ENCODE measurements around the gene ANKRD65. TPM values are rescaled to one million over a fixed set of nuclear protein-coding genes. Genes with fewer than 3 reads are reported as not detected.
"Not testable (repeated sequence)": the region's sequence is repeated elsewhere in the genome, so short reads cannot be mapped to it uniquely, and the experiment has no call there.

The ANKRD65 gene
- total RNA-seq, 1 experiment from 2014 or later: not detected

DNA sequence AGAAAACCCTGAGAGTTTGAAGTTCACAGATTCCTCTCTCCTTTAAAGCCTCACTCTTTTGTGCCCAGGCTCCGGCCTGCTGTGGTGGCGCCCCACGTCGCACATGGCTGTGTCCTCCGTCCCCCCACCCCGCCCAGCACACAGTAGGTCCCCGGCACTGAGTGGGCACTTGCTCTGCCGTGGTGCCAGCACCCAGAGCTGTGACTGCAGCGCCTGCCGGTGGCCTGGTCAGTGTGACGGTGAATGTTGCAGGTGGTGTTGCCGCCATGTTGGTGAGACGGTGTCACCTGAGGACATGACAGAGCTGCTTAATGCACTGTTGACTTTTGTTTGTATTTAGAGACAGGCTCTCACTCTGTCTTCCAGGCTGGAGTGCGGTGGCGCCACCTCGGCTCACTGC lies 31.8 kb upstream of the ANKRD65 start:
- intact Hi-C loops (cut with micrococcal nuclease; ENCODE audit: unreplicated experiment): no loop called here
- ChIA-PET CTCF (no interaction called here), POLR2A (ENCODE audit: low non-redundant PET) (no interaction called here)
- H3K4me1 ChIP-seq (ENCODE audit: insufficient read depth, low read length, poor library complexity, severe bottlenecking): no peaks in the 10 kb centered on the region
- no peaks in the 10 kb centered on the region for H3K36me3 ChIP-seq (ENCODE audit: insufficient read depth, low read length, poor library complexity, severe bottlenecking)
- BruUV-seq (replicated peaks): no TSS peak
- no peak for TF ChIP-seq EZH2 (IDR thresholded peaks at IDR 0.05; ENCODE audit: borderline replicate concordance, low read depth, low read length, poor library complexity, severe bottlenecking)
- TF ChIP-seq, protein P1, sequence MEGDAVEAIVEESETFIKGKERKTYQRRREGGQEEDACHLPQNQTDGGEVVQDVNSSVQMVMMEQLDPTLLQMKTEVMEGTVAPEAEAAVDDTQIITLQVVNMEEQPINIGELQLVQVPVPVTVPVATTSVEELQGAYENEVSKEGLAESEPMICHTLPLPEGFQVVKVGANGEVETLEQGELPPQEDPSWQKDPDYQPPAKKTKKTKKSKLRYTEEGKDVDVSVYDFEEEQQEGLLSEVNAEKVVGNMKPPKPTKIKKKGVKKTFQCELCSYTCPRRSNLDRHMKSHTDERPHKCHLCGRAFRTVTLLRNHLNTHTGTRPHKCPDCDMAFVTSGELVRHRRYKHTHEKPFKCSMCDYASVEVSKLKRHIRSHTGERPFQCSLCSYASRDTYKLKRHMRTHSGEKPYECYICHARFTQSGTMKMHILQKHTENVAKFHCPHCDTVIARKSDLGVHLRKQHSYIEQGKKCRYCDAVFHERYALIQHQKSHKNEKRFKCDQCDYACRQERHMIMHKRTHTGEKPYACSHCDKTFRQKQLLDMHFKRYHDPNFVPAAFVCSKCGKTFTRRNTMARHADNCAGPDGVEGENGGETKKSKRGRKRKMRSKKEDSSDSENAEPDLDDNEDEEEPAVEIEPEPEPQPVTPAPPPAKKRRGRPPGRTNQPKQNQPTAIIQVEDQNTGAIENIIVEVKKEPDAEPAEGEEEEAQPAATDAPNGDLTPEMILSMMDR (conservative IDR thresholded peaks at IDR 0.05; ENCODE audit: low read depth, low read length): no peak
- H3K27me3 ChIP-seq (replicated peaks; ENCODE audit: insufficient read depth, low read depth, low read length, poor library complexity): peaks cover 2% of the 10 kb centered on the region
- no peak overlapping the region for H3K27ac ChIP-seq (ENCODE audit: low read depth, low read length, poor library complexity, severe bottlenecking)
- DNase-seq (ENCODE audit: low spot score): no peak
- no peaks in the 10 kb centered on the region for H3K9me3 ChIP-seq (ENCODE audit: low read depth, low read length, poor library complexity, severe bottlenecking)
- H3K4me3 ChIP-seq (ENCODE audit: low read depth, low read length, poor library complexity, severe bottlenecking): no peak overlapping the region

DNA sequence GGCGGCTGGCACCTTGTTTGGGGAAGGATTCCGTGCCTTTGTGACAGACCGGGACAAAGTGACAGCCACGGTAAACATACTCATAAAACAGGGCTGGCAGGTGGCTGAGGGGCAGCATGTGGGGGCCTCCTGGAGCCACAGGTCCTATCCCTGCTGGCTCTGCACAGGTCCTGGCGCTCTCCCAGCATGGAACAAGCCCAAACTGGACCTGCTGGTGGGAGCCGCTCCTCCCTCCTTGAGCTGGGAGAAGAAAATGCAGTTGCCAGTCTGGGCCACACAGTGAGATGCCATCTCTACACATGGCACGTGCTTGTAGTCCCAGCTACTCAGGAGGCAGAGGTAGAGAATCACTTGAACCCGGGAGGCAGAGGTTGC lies 31.3 kb upstream of the ANKRD65 start:
- BruUV-seq (replicated peaks); H3K4me1 ChIP-seq (ENCODE audit: insufficient read depth, low read length, poor library complexity, severe bottlenecking); CTCF ChIA-PET; H3K9me3 ChIP-seq (ENCODE audit: low read depth, low read length, poor library complexity, severe bottlenecking); H3K27ac ChIP-seq (ENCODE audit: low read depth, low read length, poor library complexity, severe bottlenecking); intact Hi-C loops (cut with micrococcal nuclease; ENCODE audit: unreplicated experiment); DNase-seq (ENCODE audit: low spot score); H3K36me3 ChIP-seq (ENCODE audit: insufficient read depth, low read length, poor library complexity, severe bottlenecking); POLR2A ChIA-PET (ENCODE audit: low non-redundant PET); H3K4me3 ChIP-seq (ENCODE audit: low read depth, low read length, poor library complexity, severe bottlenecking); H3K27me3 ChIP-seq (replicated peaks; ENCODE audit: insufficient read depth, low read depth, low read length, poor library complexity): not testable (repeated sequence)

DNA sequence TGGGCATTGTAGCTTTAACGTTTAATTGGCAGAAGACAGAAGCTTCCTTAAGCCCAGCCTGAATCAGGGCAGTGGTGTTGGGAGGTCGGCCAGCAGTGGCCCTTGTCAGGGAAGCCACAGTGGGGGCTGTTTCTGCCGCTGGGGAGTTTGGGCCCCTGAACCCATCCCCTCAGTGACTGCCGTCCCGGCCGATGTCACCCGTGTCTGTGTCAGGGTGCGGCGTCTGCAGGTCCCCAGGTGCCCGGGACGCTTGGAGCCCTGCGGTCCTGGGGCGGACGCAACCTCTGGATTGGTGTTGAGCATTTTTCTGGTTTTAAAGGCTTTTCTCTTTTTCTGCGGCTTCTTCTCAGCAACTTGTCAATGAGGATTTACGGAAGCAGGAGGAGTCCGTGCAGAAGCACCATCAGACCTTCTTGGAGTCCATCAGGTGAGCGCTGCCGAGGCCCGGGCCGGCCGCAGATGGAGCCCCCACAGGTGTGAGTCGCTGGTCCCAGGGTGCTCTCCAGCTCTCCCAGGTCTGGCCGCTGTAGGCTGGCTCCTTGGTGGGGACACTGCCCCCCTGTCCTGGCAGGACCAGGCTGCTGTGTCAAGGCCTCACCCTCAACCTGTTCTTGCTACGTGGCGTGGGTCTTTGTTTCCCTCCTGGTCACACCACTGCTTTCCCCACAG lies 30.8 kb upstream of the ANKRD65 start:
- DNase-seq (ENCODE audit: low spot score): no peak
- Histone ChIP-seq H3K27ac (ENCODE audit: low read depth, low read length, poor library complexity, severe bottlenecking) (no peak overlapping the region), H3K36me3 (ENCODE audit: insufficient read depth, low read length, poor library complexity, severe bottlenecking) (no peaks in the 10 kb centered on the region), H3K4me3 (ENCODE audit: low read depth, low read length, poor library complexity, severe bottlenecking) (no peak overlapping the region), H3K9me3 (ENCODE audit: low read depth, low read length, poor library complexity, severe bottlenecking) (no peaks in the 10 kb centered on the region), H3K27me3 (replicated peaks; ENCODE audit: insufficient read depth, low read depth, low read length, poor library complexity) (peaks cover 2% of the 10 kb centered on the region), H3K4me1 (ENCODE audit: insufficient read depth, low read length, poor library complexity, severe bottlenecking) (no peaks in the 10 kb centered on the region)
- BruUV-seq (replicated peaks): no TSS peak
- POLR2A ChIA-PET (ENCODE audit: low non-redundant PET): no interaction called here
- CTCF ChIA-PET: no interaction called here
- TF ChIP-seq, protein P1 (conservative IDR thresholded peaks at IDR 0.05; ENCODE audit: low read depth, low read length): no peak
- no peak for TF ChIP-seq EZH2 (IDR thresholded peaks at IDR 0.05; ENCODE audit: borderline replicate concordance, low read depth, low read length, poor library complexity, severe bottlenecking)
- intact Hi-C loops (cut with micrococcal nuclease; ENCODE audit: unreplicated experiment): no loop called here

DNA sequence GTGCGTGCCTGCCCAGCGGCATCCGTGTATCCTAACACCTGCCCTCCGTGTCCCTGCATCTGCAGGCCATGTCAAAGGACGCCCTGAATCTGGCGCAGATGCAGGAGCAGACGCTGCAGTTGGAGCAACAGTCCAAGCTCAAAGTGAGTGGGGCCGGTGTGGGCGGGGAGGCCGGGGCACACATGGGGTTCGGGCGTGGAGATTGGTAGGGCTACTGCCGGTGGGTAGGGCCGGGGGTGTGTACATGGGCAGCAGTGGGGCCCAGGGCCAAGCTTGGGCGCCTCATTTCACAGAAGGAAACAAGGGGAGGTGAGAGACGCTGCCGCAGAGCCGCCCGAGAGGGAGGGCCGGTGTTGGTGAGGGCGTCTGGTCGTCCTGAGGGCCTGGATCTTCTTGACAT lies 29.5 kb upstream of the ANKRD65 start:
- H3K4me3 ChIP-seq (ENCODE audit: low read depth, low read length, poor library complexity, severe bottlenecking); DNase-seq (ENCODE audit: low spot score); H3K9me3 ChIP-seq (ENCODE audit: low read depth, low read length, poor library complexity, severe bottlenecking); H3K27ac ChIP-seq (ENCODE audit: low read depth, low read length, poor library complexity, severe bottlenecking); H3K27me3 ChIP-seq (replicated peaks; ENCODE audit: insufficient read depth, low read depth, low read length, poor library complexity); H3K4me1 ChIP-seq (ENCODE audit: insufficient read depth, low read length, poor library complexity, severe bottlenecking); BruUV-seq (replicated peaks); intact Hi-C loops (cut with micrococcal nuclease; ENCODE audit: unreplicated experiment); H3K36me3 ChIP-seq (ENCODE audit: insufficient read depth, low read length, poor library complexity, severe bottlenecking); CTCF ChIA-PET: not testable (repeated sequence)
- POLR2A ChIA-PET (ENCODE audit: low non-redundant PET): interaction anchor here (0.6 kb wide), 1 partner anchor 23 kb away, joined by 4 read pairs; no protein-coding TSS in a partner anchor
